Thymus (tissue), 11 donors: Measurements from ENCODE around the gene FOXK1. TPM values are rescaled to one million over a fixed set of nuclear protein-coding genes. Genes with fewer than 3 reads are reported as not detected.

Source experiments
- DNase-seq, 9 donors: peaks; one replicate each; pipeline ENCODE4 v3.0.0-alpha.2; 2013; ENCODE audit warnings: low spot score in 9 of 9, low read depth in 6 of 9, missing footprints in 1 of 9
- H3K27ac ChIP-seq, 2 donors: one replicate each; pipeline ENCODE4 v1.5.1; 2013; ENCODE audit warnings: control low read depth in 1 of 2, low read depth in 1 of 2, low read length in 1 of 2, mild to moderate bottlenecking in 1 of 2, moderate library complexity in 1 of 2
- H3K27me3 ChIP-seq, 2 donors: one replicate each; pipeline ENCODE4 v1.5.1; 2013; ENCODE audit warnings: low read length in 1 of 2; ENCODE audit not compliant: control insufficient read depth in 2 of 2, insufficient read depth in 1 of 2
- H3K36me3 ChIP-seq, 2 donors: one replicate each; pipeline ENCODE4 v1.5.1; 2013; ENCODE audit warnings: low read length in 1 of 2, mild to moderate bottlenecking in 1 of 2, moderate library complexity in 1 of 2; ENCODE audit not compliant: control insufficient read depth in 2 of 2, insufficient read depth in 2 of 2
- H3K4me1 ChIP-seq, 2 donors: one replicate each; pipeline ENCODE4 v1.5.1; 2013; ENCODE audit warnings: low read length in 2 of 2; ENCODE audit not compliant: control insufficient read depth in 2 of 2, insufficient read depth in 2 of 2
- H3K4me3 ChIP-seq, 2 donors: one replicate each; pipeline ENCODE4 v1.5.1; 2013; ENCODE audit warnings: low read length in 2 of 2, control low read depth in 1 of 2, mild to moderate bottlenecking in 1 of 2
- H3K9me3 ChIP-seq, 2 donors: one replicate each; pipeline ENCODE4 v1.5.1; 2013; ENCODE audit warnings: low read length in 1 of 2, mild to moderate bottlenecking in 1 of 2; ENCODE audit not compliant: control insufficient read depth in 2 of 2, insufficient read depth in 1 of 2
- WGBS: extraction: QIAGEN DNeasy Blood & Tissue Kit; methylation state at CpG from one replicate; pipeline ENCODE4 v1.1.7; 2013; 5-methylcytosine and 5-hydroxymethylcytosine counted together
- polyA plus RNA-seq: library from polyadenylated mRNA; stranded (reverse); fragments of 200-250 nt; gene quantifications from one replicate; pipeline ENCODE4 v1.2.3, GENCODE V29; 2013
- total RNA-seq: library from RNA; stranded (reverse); fragments of 120-200 nt; gene quantifications from one replicate; pipeline ENCODE4 v1.2.4, GENCODE V29; 2013
- donor health status: healthy.

The FOXK1 gene
- total and polyA plus RNA-seq, 2 donors: 6.4 to 7.6 TPM

DNA sequence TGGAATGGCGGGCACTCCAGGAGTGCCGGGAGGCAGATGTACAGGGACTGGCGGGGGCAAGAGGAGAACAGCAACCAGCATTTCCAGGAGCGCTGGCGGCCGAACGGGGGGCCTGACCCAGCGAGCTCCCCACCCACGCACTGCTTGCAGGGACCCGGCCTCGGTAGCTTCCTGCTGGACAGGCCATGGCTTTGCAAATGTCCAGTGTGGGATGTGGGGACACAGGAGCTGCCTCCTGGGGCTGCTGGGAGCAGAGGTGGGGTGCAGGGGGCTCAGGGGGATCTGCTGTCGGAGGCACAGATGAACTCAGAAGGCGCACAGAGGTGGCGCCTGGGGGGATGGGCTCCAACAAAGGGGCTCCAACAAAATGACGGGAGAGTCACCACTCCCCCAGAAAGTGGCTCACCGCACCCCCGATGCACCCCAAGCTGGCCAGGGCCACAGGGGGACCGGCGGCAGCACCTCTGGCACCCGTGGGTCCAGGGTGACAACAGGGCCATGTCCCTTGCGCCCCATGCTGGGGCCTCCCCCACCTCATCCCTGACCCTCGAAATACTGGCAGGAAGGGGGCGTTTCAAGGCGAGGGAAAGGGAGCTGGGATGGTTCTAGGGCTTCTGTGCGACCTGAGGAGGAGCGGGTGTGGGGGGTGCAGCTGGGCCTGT is 134.5 kb downstream of the FOXK1 start:
- DNase-seq: no peak
- H3K9me3 ChIP-seq: peaks cover 0 to 5% of the 10 kb centered on the region in 2 donors

DNA sequence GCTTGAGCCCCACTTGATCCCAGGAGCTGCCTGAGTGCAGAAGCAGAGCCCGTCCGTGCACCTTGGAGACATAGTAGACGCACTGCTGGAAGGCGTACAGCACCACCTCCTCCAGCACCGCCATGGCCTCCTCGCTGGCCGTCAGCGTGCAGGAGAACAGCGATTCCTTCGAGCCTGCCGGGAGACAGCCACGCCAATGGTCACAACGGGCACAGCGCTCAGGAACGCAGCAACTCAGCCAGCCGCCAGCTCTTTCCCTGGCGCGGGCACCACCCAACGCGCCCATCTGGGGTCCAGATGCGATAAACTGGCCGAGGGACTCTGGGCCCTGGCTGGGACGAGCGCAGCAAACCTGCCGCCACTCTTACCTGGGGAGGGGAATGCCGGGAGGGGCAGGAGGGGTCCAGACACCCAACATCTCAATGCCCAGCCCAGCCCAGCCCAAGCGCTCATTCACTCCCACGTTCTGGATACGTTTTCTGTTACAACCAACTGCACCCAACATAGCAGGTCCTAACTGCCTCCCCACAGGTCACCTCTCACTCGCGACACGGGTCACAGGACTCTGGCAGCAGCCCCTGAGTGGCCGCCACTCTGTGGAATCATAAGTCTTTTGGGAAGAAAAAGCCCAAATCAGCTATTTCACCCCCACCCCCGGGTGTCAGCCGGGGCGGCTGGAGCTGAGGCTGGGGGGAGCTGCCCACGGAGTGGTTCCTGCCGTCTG is 135.2 kb downstream of the FOXK1 start:
- WGBS: 95% methylated on average over 38 of the region's 38 CpGs
- Histone ChIP-seq H3K4me3 (no peak overlapping the region), H3K36me3 (no peaks in the 10 kb centered on the region), H3K4me1 (no peaks in the 10 kb centered on the region), H3K9me3 (peaks cover 0 to 5% of the 10 kb centered on the region in 2 donors), H3K27me3 (peaks cover 0 to 12% of the 10 kb centered on the region in 2 donors), H3K27ac (no peak overlapping the region)
- no peak for DNase-seq

More for the DNA sequence above, 134.5 kb downstream of the FOXK1 start:
- Histone ChIP-seq H3K4me1 (no peaks in the 10 kb centered on the region), H3K27ac (no peak overlapping the region), H3K4me3 (no peak overlapping the region), H3K27me3 (peaks cover 0 to 12% of the 10 kb centered on the region in 2 donors), H3K36me3 (no peaks in the 10 kb centered on the region)
- WGBS: 95% methylated on average over 26 of the region's 26 CpGs

DNA sequence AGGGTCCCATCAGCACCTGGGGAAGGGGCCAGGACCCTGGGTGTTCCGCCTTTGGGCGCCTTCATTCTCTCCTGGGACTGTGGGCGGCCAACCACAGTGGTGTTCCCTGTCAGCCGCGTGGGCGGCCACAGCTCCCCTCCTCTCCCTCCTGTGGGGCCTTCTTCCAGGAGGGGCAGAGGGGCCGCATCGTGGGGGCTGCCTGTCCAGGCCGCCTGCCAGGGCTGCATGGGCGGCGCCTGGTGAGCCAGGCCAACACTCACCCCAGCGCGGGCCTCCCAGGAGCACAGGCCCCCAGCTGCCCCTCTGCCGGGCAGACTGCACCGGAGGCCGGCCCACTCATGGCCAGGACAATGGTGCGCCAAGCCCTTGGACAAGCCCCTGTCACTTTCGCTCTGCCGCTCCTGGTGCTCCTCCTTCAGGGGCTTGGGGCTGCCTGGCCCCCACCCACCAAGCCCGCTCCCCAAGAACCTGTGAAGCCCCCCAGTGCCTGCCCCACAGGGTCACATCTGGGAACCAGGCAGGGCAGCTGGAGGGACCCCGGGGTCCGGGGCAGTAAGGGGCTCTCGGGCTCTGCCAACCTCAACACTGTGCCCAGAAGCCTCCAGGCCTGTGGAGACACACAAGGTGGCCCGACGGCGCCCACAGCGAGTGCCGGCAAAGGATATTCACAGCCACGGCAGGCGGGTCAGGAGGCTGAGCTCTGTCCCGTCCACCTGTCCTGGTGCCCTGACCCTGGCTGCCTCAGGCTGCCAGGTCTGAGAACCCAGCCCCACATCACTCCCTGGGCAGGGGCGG is 136.1 kb downstream of the FOXK1 start:
- peaks cover 0 to under 1% of the 10 kb centered on the region in 2 donors for H3K9me3 ChIP-seq
- 93% methylated on average over 32 of the region's 32 CpGs for WGBS
- no peak for DNase-seq
- H3K27ac ChIP-seq: no peak overlapping the region
- H3K4me3 ChIP-seq: no peak overlapping the region
- peaks cover 0 to 12% of the 10 kb centered on the region in 2 donors for H3K27me3 ChIP-seq
- H3K36me3 ChIP-seq: no peaks in the 10 kb centered on the region
- H3K4me1 ChIP-seq: no peaks in the 10 kb centered on the region

DNA sequence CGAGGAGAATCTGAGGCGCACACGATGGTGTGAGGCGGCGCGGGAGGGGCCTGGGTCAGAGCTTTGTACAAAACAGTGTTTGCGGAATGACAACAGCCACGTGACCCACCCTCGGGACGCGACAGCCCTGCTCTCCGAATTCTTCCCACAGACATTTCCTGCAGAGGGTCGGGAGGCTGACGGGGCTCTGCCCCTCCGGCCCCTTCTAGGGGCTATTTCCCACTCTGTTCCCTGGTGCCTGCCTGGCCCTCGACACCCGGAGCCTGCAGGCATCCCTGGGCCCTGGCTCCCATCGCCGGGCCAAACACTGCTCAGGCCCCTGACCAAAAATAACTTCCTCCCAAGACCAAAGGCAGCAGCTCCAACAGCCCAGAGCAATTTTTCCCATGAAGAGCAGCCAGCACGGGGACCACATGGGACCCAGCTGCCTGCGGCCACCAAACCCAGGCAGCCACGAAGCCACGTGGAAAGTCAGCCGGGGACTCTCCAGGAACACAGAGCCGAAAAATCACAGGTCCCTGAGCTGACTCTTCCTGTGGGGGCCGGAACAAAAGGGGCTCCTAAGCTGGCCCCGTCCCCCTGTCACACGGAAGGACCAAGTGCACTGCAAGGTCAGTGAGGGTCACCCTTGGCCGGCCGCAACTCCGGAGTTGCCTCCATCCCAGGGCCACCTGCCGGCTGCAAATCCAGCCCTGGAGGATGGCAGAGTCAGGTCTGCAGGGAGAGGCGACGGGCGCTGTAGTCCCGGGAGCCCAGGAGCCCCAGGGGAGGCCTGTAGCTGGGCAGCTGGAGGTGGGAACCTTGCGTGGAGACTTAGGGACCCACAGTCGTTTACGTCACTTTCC is 137.7 kb downstream of the FOXK1 start:
- Histone ChIP-seq H3K27me3 (peaks cover 0 to 2% of the 10 kb centered on the region in 2 donors), H3K9me3 (no peaks in the 10 kb centered on the region), H3K36me3 (no peaks in the 10 kb centered on the region), H3K4me3 (no peak overlapping the region), H3K4me1 (no peaks in the 10 kb centered on the region), H3K27ac (no peak overlapping the region)
- WGBS: 84% methylated on average over 39 of the region's 39 CpGs
- no peak for DNase-seq

DNA sequence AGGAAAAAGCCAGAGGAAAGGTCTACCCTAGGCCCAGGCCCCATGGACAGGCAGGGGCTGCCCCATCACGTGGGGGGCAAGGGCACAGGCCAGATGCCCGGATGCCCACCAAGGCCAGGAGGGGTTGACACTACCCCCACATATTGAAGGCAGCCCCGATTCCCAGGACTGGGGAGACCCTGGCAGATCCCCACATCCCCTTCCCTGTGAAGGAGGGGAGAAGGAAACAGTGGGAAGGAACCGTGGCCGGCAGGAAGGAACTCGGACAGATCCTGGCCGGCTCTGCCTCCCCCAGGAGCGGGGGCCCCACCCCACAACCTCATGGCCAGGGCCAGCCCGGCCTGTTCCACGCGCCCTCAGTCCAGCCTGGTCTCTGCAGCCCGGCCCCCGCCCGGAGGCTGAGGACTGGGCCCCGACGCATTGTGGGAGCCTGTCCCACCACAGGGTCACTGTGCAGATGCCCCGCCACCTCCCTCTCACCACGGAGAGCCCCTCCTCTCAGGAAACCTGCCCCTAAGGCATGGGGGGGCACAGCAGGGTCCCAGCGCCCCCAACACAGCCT is 138.4 kb downstream of the FOXK1 start:
- H3K4me3 ChIP-seq: no peak overlapping the region
- no peak overlapping the region for H3K27ac ChIP-seq
- WGBS: 93% methylated on average over 19 of the region's 19 CpGs
- no peaks in the 10 kb centered on the region for H3K4me1 ChIP-seq
- no peaks in the 10 kb centered on the region for H3K9me3 ChIP-seq
- H3K36me3 ChIP-seq: no peaks in the 10 kb centered on the region
- H3K27me3 ChIP-seq: peaks cover 0 to 2% of the 10 kb centered on the region in 2 donors
- no peak for DNase-seq

Other genes with a start within 250 kb of the FOXK1 start
- gene AP5Z1, start 93.3 kb downstream of the FOXK1 start, total RNA-seq: 19.2 TPM
- gene AP5Z1, start 93.3 kb downstream of the FOXK1 start, polyA plus RNA-seq: 104 TPM
- under 0.01 TPM for gene PAPOLB, start 179.7 kb downstream of the FOXK1 start, total RNA-seq
- gene PAPOLB, start 179.7 kb downstream of the FOXK1 start, polyA plus RNA-seq: 0.02 TPM
- 0.19 TPM for gene RADIL, start 201.4 kb downstream of the FOXK1 start, total RNA-seq
- 0.91 TPM for gene RADIL, start 201.4 kb downstream of the FOXK1 start, polyA plus RNA-seq